ENCODE results near the gene FOXRED1. TPM values are rescaled to one million over a fixed set of nuclear protein-coding genes. Genes with fewer than 3 reads are reported as not detected.

Gene FOXRED1
- polyA plus RNA-seq, 1 donor (not counting 4 experiments of a cell fraction or from before 2014, with no cell fraction given) = 20.8 TPM

DNA sequence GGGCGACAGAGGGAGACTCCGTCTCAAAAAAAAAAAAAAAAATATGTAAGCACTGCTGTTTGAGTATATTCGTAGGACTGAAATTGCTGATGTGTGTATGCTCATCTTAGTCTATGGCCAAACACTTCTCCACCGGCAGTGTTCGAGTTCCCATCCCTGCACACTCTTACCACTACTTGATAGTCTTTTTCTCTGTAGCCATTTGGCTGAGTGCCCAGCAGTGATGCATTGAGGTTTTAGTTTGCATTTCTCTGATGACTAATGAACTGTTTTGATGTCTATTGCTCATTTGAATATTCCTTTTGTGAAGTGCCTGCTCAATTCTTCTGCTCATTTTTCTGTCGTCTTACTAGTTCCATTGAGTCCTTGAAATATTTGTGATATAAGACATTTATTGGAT lies 15.9 kb downstream of the FOXRED1 start:
- TF ChIP-seq EZH2 (IDR thresholded peaks at IDR 0.05; ENCODE audit: low read length) = no peak
- TF ChIP-seq, protein P1, sequence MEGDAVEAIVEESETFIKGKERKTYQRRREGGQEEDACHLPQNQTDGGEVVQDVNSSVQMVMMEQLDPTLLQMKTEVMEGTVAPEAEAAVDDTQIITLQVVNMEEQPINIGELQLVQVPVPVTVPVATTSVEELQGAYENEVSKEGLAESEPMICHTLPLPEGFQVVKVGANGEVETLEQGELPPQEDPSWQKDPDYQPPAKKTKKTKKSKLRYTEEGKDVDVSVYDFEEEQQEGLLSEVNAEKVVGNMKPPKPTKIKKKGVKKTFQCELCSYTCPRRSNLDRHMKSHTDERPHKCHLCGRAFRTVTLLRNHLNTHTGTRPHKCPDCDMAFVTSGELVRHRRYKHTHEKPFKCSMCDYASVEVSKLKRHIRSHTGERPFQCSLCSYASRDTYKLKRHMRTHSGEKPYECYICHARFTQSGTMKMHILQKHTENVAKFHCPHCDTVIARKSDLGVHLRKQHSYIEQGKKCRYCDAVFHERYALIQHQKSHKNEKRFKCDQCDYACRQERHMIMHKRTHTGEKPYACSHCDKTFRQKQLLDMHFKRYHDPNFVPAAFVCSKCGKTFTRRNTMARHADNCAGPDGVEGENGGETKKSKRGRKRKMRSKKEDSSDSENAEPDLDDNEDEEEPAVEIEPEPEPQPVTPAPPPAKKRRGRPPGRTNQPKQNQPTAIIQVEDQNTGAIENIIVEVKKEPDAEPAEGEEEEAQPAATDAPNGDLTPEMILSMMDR (optimal IDR thresholded peaks at IDR 0.05 in 1 of 3, IDR thresholded peaks at IDR 0.05 in 1 of 3, conservative IDR thresholded peaks at IDR 0.05 in 1 of 3; ENCODE audit: extremely low read depth in 1 of 3, insufficient read depth in 2 of 3, low read length in 3 of 3) = no peak
- Histone ChIP-seq H3K9ac (ENCODE audit: control insufficient read depth, extremely low read depth, insufficient read depth, low read length) (no peak overlapping the region), H3K4me2 (ENCODE audit: control insufficient read depth, extremely low read depth, insufficient read depth, low read depth, low read length) (peak overlapping the region; percentile 12), H3K4me3 (ENCODE audit: control insufficient read depth in 2 of 3, extremely low read depth in 1 of 3, insufficient read depth in 2 of 3, low read depth in 1 of 3, low read length in 3 of 3) (no peak overlapping the region), H3K27me3 (ENCODE audit: control insufficient read depth, extremely low read depth, insufficient read depth, low read length) (no peaks in the 10 kb centered on the region), H3K36me3 (ENCODE audit: control insufficient read depth in 2 of 2, extremely low read depth in 1 of 2, insufficient read depth in 2 of 2, low read length in 2 of 2) (peaks cover 0 to 2% of the 10 kb centered on the region in 2 experiments), H3K9me1 (ENCODE audit: control insufficient read depth, extremely low read depth, insufficient read depth, low read length) (no peaks in the 10 kb centered on the region), H3K4me1 (ENCODE audit: control insufficient read depth, extremely low read depth, insufficient read depth, low read length) (peaks cover 20% of the 10 kb centered on the region), H3K9me3 (ENCODE audit: control insufficient read depth, low read depth, low read length) (no peaks in the 10 kb centered on the region), H3K27ac (ENCODE audit: control insufficient read depth, insufficient read depth, low read length) (no peak overlapping the region), H3K79me2 (ENCODE audit: control insufficient read depth, insufficient read depth, low read length) (no peaks in the 10 kb centered on the region), H4K20me1 (ENCODE audit: control insufficient read depth, extremely low read depth, insufficient read depth, low read length) (no peaks in the 10 kb centered on the region), H2AFZ (ENCODE audit: control insufficient read depth, low read length) (no peak overlapping the region)
- DNase-seq (ENCODE audit: low read depth, low spot score) (no peak), FAIRE-seq (peak; percentile 79)
- dilution Hi-C loops (cut with MboI; ENCODE audit: extremely low pct_ligation_motif_present, low sequenced_read_pairs) = no loop called here

GRCh38 chr11:126288237-126288636 lies 19.3 kb downstream of the FOXRED1 start:
- DNase-seq (ENCODE audit: low read depth, low spot score) (no peak), FAIRE-seq (no peak)
- Histone ChIP-seq H3K27ac (ENCODE audit: control insufficient read depth, insufficient read depth, low read length) (no peak overlapping the region), H3K4me1 (ENCODE audit: control insufficient read depth, extremely low read depth, insufficient read depth, low read length) (peaks cover 10% of the 10 kb centered on the region), H3K9me1 (ENCODE audit: control insufficient read depth, extremely low read depth, insufficient read depth, low read length) (no peaks in the 10 kb centered on the region), H3K9ac (ENCODE audit: control insufficient read depth, extremely low read depth, insufficient read depth, low read length) (no peak overlapping the region), H3K9me3 (ENCODE audit: control insufficient read depth, low read depth, low read length) (no peaks in the 10 kb centered on the region), H3K27me3 (ENCODE audit: control insufficient read depth, extremely low read depth, insufficient read depth, low read length) (no peaks in the 10 kb centered on the region), H3K79me2 (ENCODE audit: control insufficient read depth, insufficient read depth, low read length) (no peaks in the 10 kb centered on the region), H4K20me1 (ENCODE audit: control insufficient read depth, extremely low read depth, insufficient read depth, low read length) (no peaks in the 10 kb centered on the region), H2AFZ (ENCODE audit: control insufficient read depth, low read length) (no peak overlapping the region), H3K36me3 (ENCODE audit: control insufficient read depth in 2 of 2, extremely low read depth in 1 of 2, insufficient read depth in 2 of 2, low read length in 2 of 2) (peaks cover 7 to 9% of the 10 kb centered on the region in 2 experiments), H3K4me3 (ENCODE audit: control insufficient read depth in 2 of 3, extremely low read depth in 1 of 3, insufficient read depth in 2 of 3, low read depth in 1 of 3, low read length in 3 of 3) (no peak overlapping the region), H3K4me2 (ENCODE audit: control insufficient read depth, extremely low read depth, insufficient read depth, low read depth, low read length) (no peak overlapping the region)
- TF ChIP-seq EZH2 (IDR thresholded peaks at IDR 0.05; ENCODE audit: low read length) = no peak
- TF ChIP-seq, protein P1 (optimal IDR thresholded peaks at IDR 0.05 in 1 of 3, IDR thresholded peaks at IDR 0.05 in 1 of 3, conservative IDR thresholded peaks at IDR 0.05 in 1 of 3; ENCODE audit: extremely low read depth in 1 of 3, insufficient read depth in 2 of 3, low read length in 3 of 3) = no peak
- dilution Hi-C loops (cut with MboI; ENCODE audit: extremely low pct_ligation_motif_present, low sequenced_read_pairs) = no loop called here

Measured in keratinocyte (primary cell).